DOHH2 (cell line): ENCODE measurements around the gene UBXN6.

Experiments used
- H3F3A ChIP-seq: fragments of 200-600 bp; sonication (generic), shearing (Covaris generic); 2 replicates; pipeline ENCODE4 v1.6.0; 2016; ENCODE audit warnings: antibody characterized with exemption, mild to moderate bottlenecking; ENCODE audit not compliant: control insufficient read depth, insufficient read depth
- H3K27ac ChIP-seq: fragments of 200-600 bp; sonication (generic); 2 replicates; pipeline ENCODE4 v1.5.1; 2014; ENCODE audit warnings: low read depth, mild to moderate bottlenecking, low read length, moderate library complexity
- H3K27me3 ChIP-seq: fragments of 200-600 bp; sonication (generic); 2 replicates; pipeline ENCODE4 v1.6.1; 2014; ENCODE audit warnings: mild to moderate bottlenecking, low read length, mixed read lengths; ENCODE audit not compliant: control insufficient read depth
- H3K36me3 ChIP-seq: fragments of 200-600 bp; sonication (generic); 2 replicates; pipeline ENCODE4 v1.6.1; 2014; ENCODE audit warnings: mild to moderate bottlenecking, low read length, moderate library complexity, mixed read lengths; ENCODE audit not compliant: control insufficient read depth
- H3K4me1 ChIP-seq: fragments of 200-600 bp; sonication (generic); 2 replicates; pipeline ENCODE4 v1.6.1; 2014; ENCODE audit warnings: mild to moderate bottlenecking, low read length, mixed read lengths; ENCODE audit not compliant: control insufficient read depth
- H3K4me2 ChIP-seq: fragments of 200-600 bp; sonication (generic); 2 replicates; pipeline ENCODE4 v1.6.0; 2014; ENCODE audit warnings: mild to moderate bottlenecking, low read length, moderate library complexity
- H3K4me3 ChIP-seq: fragments of 200-600 bp; sonication (generic); 2 replicates; pipeline ENCODE4 v1.5.1; 2014; ENCODE audit warnings: mild to moderate bottlenecking, low read length, mixed read lengths
- H3K79me2 ChIP-seq: fragments of 200-600 bp; sonication (generic); 2 replicates; pipeline ENCODE4 v1.6.1; 2014; ENCODE audit warnings: mild to moderate bottlenecking, low read length, mixed read lengths; ENCODE audit not compliant: control insufficient read depth
- H3K9me2 ChIP-seq: fragments of 200-600 bp; sonication (generic); replicated peaks from 2 replicates; pipeline ENCODE4 v1.6.1; 2014; ENCODE audit warnings: mild to moderate bottlenecking, low read length, mixed read lengths; ENCODE audit not compliant: control insufficient read depth
- H3K9me3 ChIP-seq: fragments of 200-600 bp; sonication (generic); 2 replicates; pipeline ENCODE4 v1.6.1; 2014; ENCODE audit warnings: antibody characterized with exemption, low read length, mixed read lengths; ENCODE audit not compliant: control insufficient read depth, insufficient read depth
- H4K20me1 ChIP-seq: fragments of 200-600 bp; sonication (generic); 2 replicates; pipeline ENCODE4 v1.6.0; 2014; ENCODE audit warnings: low read depth, mild to moderate bottlenecking, antibody characterized with exemption, low read length, moderate library complexity; ENCODE audit not compliant: control insufficient read depth, insufficient read depth
- CTCF ChIP-seq: fragments of 200-600 bp; sonication (generic); IDR thresholded peaks from one replicate; pipeline ENCODE4 v1.5.1; 2014; ENCODE audit warnings: antibody characterized with exemption, mild to moderate bottlenecking, low read depth, low read length; ENCODE audit not compliant: poor library complexity, severe bottlenecking
- EZH2phosphoT487 ChIP-seq: fragments of 200-600 bp; sonication (generic); IDR thresholded peaks from 2 replicates; pipeline ENCODE4 v1.6.1; 2017; ENCODE audit warnings: borderline replicate concordance, mild to moderate bottlenecking, antibody characterized with exemption, low read length, moderate library complexity, mixed read lengths

Gene UBXN6

GRCh38 chr19:4409123-4409933 is 48.3 kb downstream of the UBXN6 start:
- Histone ChIP-seq H3K4me2 (no peak overlapping the region), H3K27ac (no peak overlapping the region), H3K9me2 (no peaks in the 10 kb centered on the region), H3K79me2 (peaks cover 100% of the 10 kb centered on the region), H3K9me3 (no peaks in the 10 kb centered on the region), H3K27me3 (no peaks in the 10 kb centered on the region), H4K20me1 (peaks cover 25% of the 10 kb centered on the region), H3K4me3 (no peak overlapping the region), H3K36me3 (peaks cover 88% of the 10 kb centered on the region), H3K4me1 (peaks cover 9% of the 10 kb centered on the region), H3F3A (0 out of 2 replicates have a peak, but pooled peaks cover 2% of the 10 kb centered on the region)
- TF ChIP-seq EZH2phosphoT487, result no peak
- no peak for TF ChIP-seq CTCF

- Histone ChIP-seq H3K4me2 (no peak overlapping the region), H4K20me1 (peaks cover 37% of the 10 kb centered on the region), H3K27me3 (no peaks in the 10 kb centered on the region), H3K27ac (no peak overlapping the region), H3K4me3 (no peak overlapping the region), H3K4me1 (peaks cover 24% of the 10 kb centered on the region), H3K9me3 (no peaks in the 10 kb centered on the region), H3K9me2 (no peaks in the 10 kb centered on the region), H3F3A (0 out of 2 replicates have a peak, but pooled peaks cover 2% of the 10 kb centered on the region), H3K36me3 (peaks cover 80% of the 10 kb centered on the region), H3K79me2 (peaks cover 97% of the 10 kb centered on the region)
- TF ChIP-seq EZH2phosphoT487 (no peak), CTCF (no peak)
Observed at GRCh38 chr19:4406626-4407025, 51.0 kb downstream of the UBXN6 start.

- Histone ChIP-seq H3K79me2 (peaks cover 95% of the 10 kb centered on the region), H3K9me3 (no peaks in the 10 kb centered on the region), H3K9me2 (no peaks in the 10 kb centered on the region), H3K36me3 (peaks cover 75% of the 10 kb centered on the region), H3K4me2 (no peak overlapping the region), H3K4me1 (peaks cover 30% of the 10 kb centered on the region), H3K4me3 (no peak overlapping the region), H4K20me1 (peaks cover 35% of the 10 kb centered on the region), H3K27ac (no peak overlapping the region), H3F3A (0 out of 2 replicates have a peak, but pooled peaks cover 3% of the 10 kb centered on the region), H3K27me3 (no peaks in the 10 kb centered on the region)
- TF ChIP-seq EZH2phosphoT487, result no peak
- no peak for TF ChIP-seq CTCF
Observed at GRCh38 chr19:4405977-4406376, 51.6 kb downstream of the UBXN6 start.
